Fibroblast of mammary gland (primary cell): ENCODE results near the gene SLC23A2.

Experiments used
- DNase-seq: peaks from one replicate; pipeline ENCODE4 v3.0.0-alpha.2; 2010; ENCODE audit warnings: low read depth
- H3K4me3 ChIP-seq: 2 replicates; pipeline ENCODE4 v1.5.1; 2011; ENCODE audit warnings: low read depth, mild to moderate bottlenecking, low read length, moderate library complexity; ENCODE audit not compliant: control insufficient read depth
- TF ChIP-seq, protein P1 (sequence below): conservative IDR thresholded peaks from 2 replicates; pipeline ENCODE4 v1.5.1; 2011; ENCODE audit warnings: low read depth, low read length, inconsistent platforms; ENCODE audit not compliant: control insufficient read depth, insufficient read depth

Gene SLC23A2

DNA sequence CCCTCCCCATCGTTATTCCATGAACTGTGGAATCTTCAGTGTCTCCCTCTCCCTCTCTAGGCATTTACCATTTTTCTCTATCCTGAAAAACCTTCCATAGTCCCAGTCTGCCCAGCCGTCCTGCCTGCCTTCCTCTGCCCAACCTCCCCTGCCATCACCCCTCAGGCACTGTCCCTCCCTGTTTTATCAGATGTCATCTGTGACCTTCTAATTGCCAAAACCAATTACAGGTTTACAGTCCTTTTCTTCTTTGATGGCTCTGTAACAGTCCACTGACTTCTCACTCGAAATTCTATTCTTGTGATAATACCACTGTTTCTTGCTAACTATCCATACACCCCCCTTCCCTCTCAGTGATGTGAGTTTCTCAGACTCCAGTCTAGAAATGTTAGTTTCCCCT is 2.3 kb upstream of the SLC23A2 start:
- DNase-seq = no peak
- TF ChIP-seq, protein P1, sequence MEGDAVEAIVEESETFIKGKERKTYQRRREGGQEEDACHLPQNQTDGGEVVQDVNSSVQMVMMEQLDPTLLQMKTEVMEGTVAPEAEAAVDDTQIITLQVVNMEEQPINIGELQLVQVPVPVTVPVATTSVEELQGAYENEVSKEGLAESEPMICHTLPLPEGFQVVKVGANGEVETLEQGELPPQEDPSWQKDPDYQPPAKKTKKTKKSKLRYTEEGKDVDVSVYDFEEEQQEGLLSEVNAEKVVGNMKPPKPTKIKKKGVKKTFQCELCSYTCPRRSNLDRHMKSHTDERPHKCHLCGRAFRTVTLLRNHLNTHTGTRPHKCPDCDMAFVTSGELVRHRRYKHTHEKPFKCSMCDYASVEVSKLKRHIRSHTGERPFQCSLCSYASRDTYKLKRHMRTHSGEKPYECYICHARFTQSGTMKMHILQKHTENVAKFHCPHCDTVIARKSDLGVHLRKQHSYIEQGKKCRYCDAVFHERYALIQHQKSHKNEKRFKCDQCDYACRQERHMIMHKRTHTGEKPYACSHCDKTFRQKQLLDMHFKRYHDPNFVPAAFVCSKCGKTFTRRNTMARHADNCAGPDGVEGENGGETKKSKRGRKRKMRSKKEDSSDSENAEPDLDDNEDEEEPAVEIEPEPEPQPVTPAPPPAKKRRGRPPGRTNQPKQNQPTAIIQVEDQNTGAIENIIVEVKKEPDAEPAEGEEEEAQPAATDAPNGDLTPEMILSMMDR = no peak
- no peak overlapping the region for H3K4me3 ChIP-seq

DNA sequence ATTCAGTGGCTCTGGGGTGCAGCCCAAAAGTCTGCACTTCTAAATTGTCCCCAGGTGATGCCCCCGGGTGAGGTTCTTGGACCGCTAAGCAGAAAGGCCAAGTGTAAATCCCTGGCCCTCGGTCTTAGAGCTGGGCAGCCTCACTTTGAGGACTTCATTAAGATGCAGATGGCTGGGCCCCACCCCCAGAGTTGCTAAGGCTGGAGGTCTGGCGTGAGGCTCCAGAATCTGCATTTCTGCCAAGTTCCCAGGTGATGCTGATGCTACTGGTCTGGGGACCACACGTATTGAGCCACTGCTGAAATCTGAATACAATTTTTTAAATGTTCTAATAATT is 735 bp upstream of the SLC23A2 start:
- DNase-seq = no peak
- H3K4me3 ChIP-seq = peak overlapping the region; percentile 66
- TF ChIP-seq, protein P1 = no peak

DNA sequence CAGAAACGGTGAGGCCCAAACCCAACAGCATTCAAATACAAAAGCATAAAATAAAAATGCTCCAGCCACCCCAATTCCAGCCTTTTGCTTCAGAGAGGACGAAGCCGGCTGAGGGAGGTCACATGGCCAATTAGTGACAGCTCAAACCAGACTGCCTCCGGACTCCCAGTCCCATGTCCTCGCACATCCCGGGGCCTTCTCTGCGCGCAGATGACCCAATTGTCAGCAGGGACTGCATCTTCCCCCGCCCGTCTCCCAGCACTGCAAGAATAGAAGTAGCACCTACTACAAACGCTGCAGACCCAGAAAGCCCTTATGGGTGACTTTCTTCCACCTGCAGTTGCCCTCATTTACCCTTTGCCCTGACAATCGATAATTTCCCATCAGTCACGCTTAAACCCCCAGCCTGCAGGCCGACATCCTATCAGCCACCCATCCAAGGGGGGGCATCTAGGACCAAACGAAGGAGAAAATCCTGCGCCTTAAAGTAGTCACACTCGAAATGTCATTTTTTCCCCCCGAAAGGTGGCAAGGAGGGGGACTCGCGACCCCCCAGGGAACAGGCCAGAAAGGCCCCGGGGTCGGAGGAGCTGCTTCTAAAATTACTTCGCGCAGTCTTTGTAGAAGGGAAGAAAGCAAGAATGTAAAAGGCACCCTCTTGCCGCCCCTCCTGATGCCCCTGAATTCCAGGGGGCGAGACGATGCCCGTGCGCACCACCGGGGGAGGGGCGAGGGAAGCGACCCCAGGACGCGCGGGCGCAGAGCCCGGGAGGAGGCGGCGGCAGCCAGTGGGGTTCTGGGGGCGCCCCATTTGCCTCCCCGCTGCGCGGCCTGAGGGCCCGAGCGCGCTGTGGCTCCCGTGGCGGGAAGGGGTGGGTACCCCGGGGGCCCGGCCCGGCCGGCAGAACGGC is 792 bp downstream of the SLC23A2 start:
- DNase-seq = peak; percentile 23
- TF ChIP-seq, protein P1 = no peak

DNA sequence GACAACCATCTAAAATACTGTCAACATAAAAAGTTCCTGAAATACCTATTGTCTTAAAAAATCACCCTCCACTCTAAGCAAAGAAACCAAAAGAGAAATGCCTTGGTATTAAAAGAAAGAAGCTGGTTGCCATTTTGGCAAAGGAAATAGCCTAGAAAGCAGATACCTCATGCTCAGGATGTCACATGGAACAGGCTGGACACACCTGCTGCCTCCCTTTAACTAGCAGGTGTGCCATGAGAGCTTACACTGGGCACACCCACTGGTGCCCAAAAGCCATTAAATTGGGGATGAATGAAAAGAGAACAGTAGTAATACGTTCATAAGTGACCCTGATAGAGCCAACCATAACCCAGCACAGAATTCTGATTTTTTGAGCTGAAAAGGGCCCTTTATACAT is 1.5 kb downstream of the SLC23A2 start:
- peak overlapping the region; percentile 62 for H3K4me3 ChIP-seq
- no peak for DNase-seq
- TF ChIP-seq, protein P1 = no peak

More for the DNA sequence above, 792 bp downstream of the SLC23A2 start:
- H3K4me3 ChIP-seq = peak overlapping the region; percentile 62

DNA sequence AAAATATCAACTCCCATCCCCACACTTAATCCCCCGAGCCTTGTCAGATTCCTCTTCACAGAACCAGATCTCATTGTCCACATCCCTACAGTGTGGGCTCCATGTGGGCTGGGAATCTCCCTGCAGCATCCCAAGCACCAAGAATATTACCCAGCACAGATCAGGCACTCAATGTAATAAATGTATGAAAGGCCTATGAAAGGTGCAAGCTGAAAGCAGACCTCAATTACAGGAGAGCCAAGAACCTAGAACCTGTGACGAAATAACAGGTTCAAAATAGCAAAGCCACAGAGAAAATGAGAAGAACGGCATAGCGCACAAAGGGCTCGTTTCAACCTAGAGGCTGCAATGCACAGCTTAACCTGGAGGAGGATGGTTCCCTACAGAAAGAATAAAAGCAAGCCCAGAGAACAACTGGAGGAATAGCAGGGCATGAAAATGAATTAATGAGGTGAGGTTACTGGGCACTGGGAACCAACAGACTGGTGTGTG is 3.1 kb downstream of the SLC23A2 start:
- H3K4me3 ChIP-seq = no peak overlapping the region
- TF ChIP-seq, protein P1 = peak; percentile 16
- no peak for DNase-seq

DNA sequence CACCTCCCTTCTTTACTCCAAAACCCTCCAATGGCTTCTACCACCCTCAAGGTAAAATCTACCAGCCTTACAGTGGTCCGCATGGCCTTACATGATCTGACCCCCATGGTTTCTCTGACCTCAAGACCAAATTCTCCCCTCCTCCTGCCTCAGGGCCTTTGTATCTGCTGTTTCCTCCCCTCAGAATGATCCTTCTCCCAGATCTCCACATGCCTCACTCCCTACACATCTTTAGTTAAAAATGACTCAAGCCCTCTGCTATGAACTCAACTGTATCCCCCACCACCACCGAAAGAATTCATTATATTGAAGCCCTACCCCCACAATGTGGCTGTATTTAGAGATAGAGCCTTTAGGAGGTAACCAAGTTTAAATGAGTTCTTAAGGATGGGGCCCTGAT is 4.1 kb downstream of the SLC23A2 start:
- no peak overlapping the region for H3K4me3 ChIP-seq
- TF ChIP-seq, protein P1 = no peak
- no peak for DNase-seq
